Measurements from ENCODE around the gene ZSCAN22.

The ZSCAN22 gene

DNA sequence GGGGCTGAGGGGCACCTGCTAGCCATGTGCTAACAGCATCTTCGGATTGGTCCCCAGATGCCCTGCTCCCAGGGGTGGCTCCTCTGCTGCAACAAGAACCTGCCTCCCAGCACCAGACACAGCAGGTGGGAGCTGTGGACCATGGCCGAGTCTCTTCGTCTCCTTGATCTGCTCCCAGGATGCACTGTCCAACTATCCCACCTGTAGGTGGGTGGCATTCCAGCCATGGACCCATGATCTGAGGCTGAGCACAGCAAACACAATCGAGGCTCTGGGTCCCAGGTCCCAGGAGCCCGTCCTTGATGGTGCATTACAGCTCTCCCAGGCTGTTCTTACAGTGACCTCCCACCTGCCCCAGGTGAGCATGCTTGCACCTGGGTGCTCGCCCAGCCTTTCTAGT lies 52.5 kb downstream of the ZSCAN22 start:
- DNase-seq: no peak

- DNase-seq: peak; percentile 58
Measured at GRCh38 chr19:58380037-58380661, 53.4 kb downstream of the ZSCAN22 start.

GRCh38 chr19:58380662-58381459 lies 54.1 kb downstream of the ZSCAN22 start, which contains the start of gene ZNF837:
TSS of gene ZNF837 (minus strand) at chr19:58381030. CDS start at chr19:58369332, 11,698 bp downstream.
- DNase-seq: peak; percentile 100

DNA sequence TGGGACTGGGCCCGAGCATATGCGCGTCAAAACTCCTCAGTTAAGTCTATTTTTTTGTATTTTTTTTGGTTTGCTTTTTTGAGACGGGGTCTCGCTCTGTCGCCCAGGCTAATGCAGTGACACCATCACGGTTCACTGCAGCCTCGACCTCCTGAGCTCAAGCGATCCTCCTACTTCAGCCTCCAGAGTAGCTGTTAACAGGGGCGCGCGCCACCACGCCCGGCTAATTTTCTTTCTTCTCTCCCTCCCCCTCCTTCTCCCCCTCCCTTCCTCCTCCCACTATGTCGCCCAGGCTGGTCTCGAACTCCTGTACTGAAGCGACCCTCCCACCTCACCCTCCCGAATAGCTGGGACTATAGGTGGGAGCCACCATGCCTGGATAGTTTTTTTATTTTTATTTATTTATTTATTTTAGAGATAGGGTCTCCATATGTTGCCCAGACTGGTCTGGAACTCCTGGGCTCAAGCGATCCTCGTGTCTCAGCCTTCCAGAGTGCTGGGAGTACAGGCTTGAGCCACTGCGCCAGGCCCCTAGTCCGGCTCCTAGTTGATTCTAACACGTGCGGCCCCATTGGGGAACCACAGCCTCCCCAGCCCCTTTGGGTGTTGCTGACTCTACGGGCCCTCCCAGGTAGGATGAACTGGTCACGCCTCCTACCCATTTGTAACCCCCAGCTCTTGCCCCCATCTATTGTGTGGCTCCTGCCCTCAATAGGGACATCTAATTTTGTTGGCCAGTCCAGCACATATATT lies 54.8 kb downstream of the ZSCAN22 start:
- no peak for DNase-seq

DNA sequence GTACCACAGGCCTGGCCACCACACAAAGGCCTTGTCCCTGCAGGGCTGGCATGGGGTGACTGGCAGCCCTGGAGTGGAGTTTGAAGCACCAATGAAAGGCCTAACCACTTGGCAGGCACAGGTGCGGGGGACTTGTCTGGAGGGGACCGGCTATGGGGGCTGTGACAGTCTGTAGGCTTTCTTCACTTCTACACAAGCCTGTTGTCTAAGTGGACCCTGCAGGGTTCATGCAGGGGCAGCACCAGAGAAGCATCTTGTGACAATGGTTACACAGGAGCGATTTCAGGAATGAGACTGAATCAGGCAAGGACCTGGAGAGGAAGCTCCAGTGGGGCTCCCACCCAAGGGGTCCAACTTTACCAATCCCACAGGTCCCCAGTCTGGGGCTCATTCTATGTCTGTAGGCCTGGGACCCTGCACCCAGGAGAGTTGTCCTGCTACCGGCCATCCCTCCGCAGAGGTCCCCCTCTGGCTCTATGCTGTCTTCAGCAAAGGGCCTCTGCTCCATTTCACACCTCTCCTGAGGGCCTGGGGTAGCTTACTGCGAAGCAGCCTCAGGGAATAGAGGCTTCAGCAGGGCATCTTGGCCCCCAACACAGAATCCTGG lies 56.3 kb downstream of the ZSCAN22 start:
- DNase-seq: no peak

DNA sequence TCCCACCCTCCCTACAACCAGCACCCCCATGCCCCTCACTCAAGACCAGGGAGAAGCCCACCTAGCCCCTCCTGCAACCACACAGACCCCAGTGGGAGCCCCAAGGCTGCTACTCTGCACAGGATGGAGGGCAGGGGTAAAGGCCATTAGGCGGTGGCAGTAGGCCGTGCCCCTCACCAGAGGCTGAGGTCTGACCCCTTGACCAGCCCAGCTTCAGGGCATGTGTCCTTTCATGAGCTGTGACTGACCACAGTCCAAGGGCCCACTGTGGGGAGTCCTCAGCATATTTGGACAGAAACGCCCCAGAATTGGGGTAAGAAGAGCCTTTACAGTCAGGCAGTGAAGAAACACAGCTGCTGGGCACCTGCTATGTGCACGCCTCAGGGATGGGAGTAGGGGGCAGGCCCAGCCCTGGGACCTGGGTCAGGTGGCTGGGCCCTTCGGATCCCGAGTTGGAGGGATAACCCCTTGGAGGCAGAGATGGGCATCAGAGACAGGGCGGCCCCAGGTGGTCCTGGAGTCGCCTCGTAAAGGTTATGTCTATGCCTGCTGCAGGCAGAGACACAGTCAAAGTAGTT lies 58.6 kb downstream of the ZSCAN22 start:
- no peak for DNase-seq

DNA sequence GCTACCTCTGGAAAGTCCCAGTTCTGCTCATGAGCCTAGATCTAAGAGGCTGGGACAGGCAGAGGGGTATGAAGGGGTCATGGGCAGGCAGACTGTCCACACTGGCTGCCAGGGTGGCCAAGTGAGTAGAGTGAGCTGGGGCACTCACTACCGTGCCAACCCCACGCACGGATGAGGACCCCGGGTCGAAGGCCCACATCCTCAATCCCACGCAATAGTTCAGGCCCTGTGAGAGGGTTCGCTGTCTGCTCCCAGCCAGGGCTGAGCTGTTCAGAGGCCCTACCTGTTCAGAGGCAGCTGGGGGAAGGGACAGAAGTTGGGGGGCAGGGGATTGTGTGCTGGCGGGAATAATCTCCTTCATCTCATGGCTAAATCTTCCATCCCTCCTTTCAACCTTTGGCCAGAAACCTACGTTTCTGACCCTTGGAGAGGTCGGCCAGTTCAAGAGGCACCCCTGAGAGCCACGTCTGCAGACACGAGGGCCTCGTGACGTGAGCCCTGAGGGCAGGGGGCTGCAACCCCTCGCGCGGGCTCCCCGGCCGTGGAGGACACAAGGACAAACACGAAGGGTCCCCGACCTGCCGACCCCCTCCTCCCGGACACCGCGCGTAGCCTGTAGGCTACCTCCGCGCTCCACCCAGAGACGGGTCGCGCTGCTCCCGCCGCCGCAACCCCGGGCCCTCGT lies 59.2 kb downstream of the ZSCAN22 start:
- DNase-seq: peak; percentile 43

- DNase-seq: peak; percentile 100
Measured at GRCh38 chr19:58386576-58387337, 60.0 kb downstream of the ZSCAN22 start, which contains the start of gene RPS5. TSS of gene RPS5 (plus strand) at chr19:58387269. CDS start at chr19:58388138, 869 bp downstream.

DNA sequence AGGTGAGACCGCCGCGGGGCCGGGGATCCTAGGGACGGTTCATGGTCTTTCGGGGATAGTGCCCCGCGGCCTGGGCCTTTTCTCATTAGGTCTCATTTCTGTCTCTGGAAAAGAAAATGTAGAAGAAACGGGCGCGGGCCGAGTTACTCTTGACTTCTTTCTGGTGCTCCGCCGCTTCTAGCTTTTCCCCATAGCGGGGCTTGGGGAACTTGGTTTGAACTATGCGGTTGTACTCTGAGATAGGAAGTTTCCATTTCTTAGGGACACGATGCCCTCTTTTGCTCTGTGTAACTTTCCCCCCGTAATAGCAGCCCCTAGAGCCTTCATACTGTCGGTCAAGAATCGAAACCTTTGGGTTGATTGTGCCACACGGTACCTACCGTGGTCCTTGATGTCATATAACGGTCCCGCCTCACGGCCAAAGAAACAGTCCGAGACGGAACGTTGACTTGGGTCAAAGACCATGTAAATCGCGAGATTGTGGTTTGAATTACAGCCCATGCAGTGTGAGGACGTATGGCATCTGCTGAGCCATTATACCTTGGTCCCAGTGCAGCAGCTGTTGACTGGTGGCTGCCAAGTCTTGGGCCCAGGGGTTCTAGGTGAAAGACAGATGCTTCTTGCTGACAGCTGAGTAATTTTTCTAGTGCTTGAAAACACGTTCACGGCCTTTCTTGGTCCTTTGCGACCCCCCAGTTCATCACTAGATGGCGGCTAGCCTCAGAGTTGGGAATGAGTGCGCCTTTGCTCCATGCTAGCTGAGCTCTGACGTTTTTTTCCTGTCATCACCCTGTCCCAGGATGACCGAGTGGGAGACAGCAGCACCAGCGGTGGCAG lies 60.8 kb downstream of the ZSCAN22 start:
- DNase-seq: no peak

GRCh38 chr19:58388175-58388526 lies 61.4 kb downstream of the ZSCAN22 start:
- no peak for DNase-seq

All from NCI-H82 (cell line).